ENCODE data around the gene GNAL. TPM values are rescaled to one million over a fixed set of nuclear protein-coding genes. Genes with fewer than 3 reads are reported as not detected.

GNAL gene
- total RNA-seq, 2 experiments from 2014 or later = 0.60 TPM; not detected in 1

DNA sequence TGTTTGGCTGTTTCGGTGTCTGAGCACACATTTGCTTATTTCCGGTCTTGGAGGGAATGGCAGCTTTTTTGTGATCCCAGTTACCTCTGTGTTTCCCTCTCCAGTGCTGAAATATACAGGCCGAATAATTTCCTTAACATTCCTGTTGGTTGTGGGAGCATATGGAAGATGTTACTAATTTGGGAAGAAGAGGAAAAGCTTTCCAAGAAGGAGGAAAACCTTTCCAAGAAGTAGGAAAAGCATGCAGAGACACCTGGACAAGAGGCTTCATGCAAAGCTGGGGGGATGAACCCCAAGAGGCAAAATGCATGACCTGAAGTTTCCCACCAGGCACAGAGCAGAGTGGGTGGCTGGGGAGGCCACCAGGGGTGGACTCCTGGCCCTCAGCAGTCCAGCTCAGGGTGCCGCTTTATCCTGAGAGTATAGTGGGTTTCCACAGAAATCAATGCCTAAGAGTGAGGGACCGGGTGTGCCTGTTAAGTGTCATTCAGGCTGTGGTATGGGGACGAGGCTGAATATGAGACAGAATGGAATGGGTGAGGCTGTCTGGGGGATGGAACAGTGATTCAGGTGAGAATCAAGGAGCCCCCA, 25.5 kb upstream of the GNAL start:
- Mint-ChIP-seq H3K36me3 (no peaks in the 10 kb centered on the region), H3K27me3 (peaks cover 5% of the 10 kb centered on the region), H3K4me1 (no peaks in the 10 kb centered on the region), H3K9me3 (no peaks in the 10 kb centered on the region), H3K27ac (no peak overlapping the region), H3K4me3 (no peak overlapping the region)
- DNase-seq (no peak), ATAC-seq (ENCODE audit: low read depth) (no peak)
- POLR2A ChIA-PET = no interaction called here

DNA sequence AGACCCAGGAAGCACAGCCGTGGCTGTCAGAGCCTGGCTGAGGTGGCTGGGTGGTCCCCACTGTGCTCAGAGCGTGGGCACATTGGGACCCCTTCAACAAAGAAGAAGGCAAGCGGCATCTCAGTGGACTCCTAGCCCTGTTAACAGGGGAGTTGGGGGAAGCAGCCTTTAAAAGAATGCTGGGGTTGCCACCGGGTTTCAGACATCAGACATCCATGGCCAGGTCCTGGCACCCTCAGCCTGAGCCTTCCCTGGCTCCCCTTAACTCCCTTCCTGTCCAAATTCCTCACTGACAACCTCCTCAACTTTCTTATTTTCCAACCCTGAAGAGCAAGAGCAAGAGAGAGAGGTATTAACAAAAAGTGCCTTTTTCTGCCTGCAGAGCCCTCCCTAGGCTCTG, 24.8 kb upstream of the GNAL start:
- peaks cover 7% of the 10 kb centered on the region for H3K27me3 Mint-ChIP-seq
- no peaks in the 10 kb centered on the region for H3K36me3 Mint-ChIP-seq
- DNase-seq (no peak), ATAC-seq (ENCODE audit: low read depth) (no peak)
- no peaks in the 10 kb centered on the region for H3K9me3 Mint-ChIP-seq
- no peaks in the 10 kb centered on the region for H3K4me1 Mint-ChIP-seq
- H3K4me3 Mint-ChIP-seq = no peak overlapping the region
- no peak overlapping the region for H3K27ac Mint-ChIP-seq
- POLR2A ChIA-PET = no interaction called here

- Mint-ChIP-seq H3K9me3 (no peaks in the 10 kb centered on the region), H3K27ac (no peak overlapping the region), H3K4me3 (no peak overlapping the region), H3K4me1 (no peaks in the 10 kb centered on the region), H3K36me3 (no peaks in the 10 kb centered on the region), H3K27me3 (peaks cover 7% of the 10 kb centered on the region)
- POLR2A ChIA-PET = no interaction called here
- DNase-seq (no peak), ATAC-seq (ENCODE audit: low read depth) (no peak)
Observed at GRCh38 chr18:11665146-11665545, 23.9 kb upstream of the GNAL start.

DNA sequence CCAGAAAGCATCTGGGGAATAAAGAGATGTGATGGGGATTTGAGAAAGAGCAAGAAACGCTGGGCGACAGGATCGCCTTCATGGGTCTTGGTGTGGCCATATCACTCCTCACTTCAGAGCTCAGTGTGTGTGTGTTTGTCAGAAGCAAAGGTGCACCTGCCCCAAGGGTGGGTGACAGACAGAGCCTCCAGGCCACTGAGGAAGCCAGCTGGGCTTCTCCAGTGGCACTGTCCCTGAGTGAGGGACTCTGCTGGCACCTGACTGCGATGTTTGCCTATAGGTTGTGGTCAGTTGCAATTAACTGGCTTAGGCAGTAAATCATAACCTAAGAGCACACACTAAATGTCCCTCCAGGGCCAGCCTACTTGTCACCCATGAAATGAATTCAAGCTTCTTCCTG, 23.5 kb upstream of the GNAL start:
- H3K9me3 Mint-ChIP-seq = no peaks in the 10 kb centered on the region
- no peak overlapping the region for H3K4me3 Mint-ChIP-seq
- DNase-seq (no peak), ATAC-seq (ENCODE audit: low read depth) (no peak)
- H3K27ac Mint-ChIP-seq = no peak overlapping the region
- no peaks in the 10 kb centered on the region for H3K36me3 Mint-ChIP-seq
- no peaks in the 10 kb centered on the region for H3K4me1 Mint-ChIP-seq
- peaks cover 7% of the 10 kb centered on the region for H3K27me3 Mint-ChIP-seq
- POLR2A ChIA-PET = no interaction called here

DNA sequence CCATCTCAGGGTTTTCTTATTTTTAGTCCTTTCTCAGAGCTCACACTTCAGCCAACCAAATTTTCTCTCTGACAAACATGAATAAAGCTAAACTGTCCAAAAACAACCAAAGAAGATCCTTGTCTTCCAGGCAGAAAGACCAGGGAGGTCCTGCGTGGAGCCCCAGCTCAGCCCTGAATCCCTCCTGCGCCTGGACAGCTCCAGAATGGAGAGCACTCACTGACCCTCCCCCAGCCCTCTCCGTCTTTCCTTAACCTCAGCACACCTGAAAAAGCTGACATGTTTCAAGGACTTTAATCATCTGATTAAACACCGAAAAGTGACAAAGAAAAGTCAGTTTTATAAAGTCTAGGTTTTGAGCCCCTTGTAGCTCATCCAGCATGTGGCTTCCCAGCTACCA, 22.9 kb upstream of the GNAL start:
- Mint-ChIP-seq H3K4me1 (no peaks in the 10 kb centered on the region), H3K27ac (no peak overlapping the region), H3K36me3 (no peaks in the 10 kb centered on the region), H3K9me3 (no peaks in the 10 kb centered on the region), H3K27me3 (peaks cover 7% of the 10 kb centered on the region), H3K4me3 (no peak overlapping the region)
- no peak for DNase-seq
- ATAC-seq (ENCODE audit: low read depth) = no peak
- POLR2A ChIA-PET = no interaction called here

GRCh38 chr18:11666831-11667230, 22.2 kb upstream of the GNAL start:
- H3K27me3 Mint-ChIP-seq = peaks cover 7% of the 10 kb centered on the region
- no peak overlapping the region for H3K27ac Mint-ChIP-seq
- ATAC-seq (ENCODE audit: low read depth) = no peak
- DNase-seq = no peak
- POLR2A ChIA-PET = no interaction called here
- H3K4me3 Mint-ChIP-seq = no peak overlapping the region
- no peaks in the 10 kb centered on the region for H3K4me1 Mint-ChIP-seq
- no peaks in the 10 kb centered on the region for H3K36me3 Mint-ChIP-seq
- H3K9me3 Mint-ChIP-seq = no peaks in the 10 kb centered on the region

GRCh38 chr18:11667578-11667977, 21.5 kb upstream of the GNAL start:
- Mint-ChIP-seq H3K27me3 (peaks cover 7% of the 10 kb centered on the region), H3K4me1 (no peaks in the 10 kb centered on the region), H3K4me3 (no peak overlapping the region), H3K27ac (no peak overlapping the region), H3K36me3 (no peaks in the 10 kb centered on the region), H3K9me3 (no peaks in the 10 kb centered on the region)
- ATAC-seq (ENCODE audit: low read depth) = no peak
- no peak for DNase-seq
- POLR2A ChIA-PET = no interaction called here

GRCh38 chr18:11668441-11669169, 20.5 kb upstream of the GNAL start:
- H3K9me3 Mint-ChIP-seq = no peaks in the 10 kb centered on the region
- no peak overlapping the region for H3K4me3 Mint-ChIP-seq

DNA sequence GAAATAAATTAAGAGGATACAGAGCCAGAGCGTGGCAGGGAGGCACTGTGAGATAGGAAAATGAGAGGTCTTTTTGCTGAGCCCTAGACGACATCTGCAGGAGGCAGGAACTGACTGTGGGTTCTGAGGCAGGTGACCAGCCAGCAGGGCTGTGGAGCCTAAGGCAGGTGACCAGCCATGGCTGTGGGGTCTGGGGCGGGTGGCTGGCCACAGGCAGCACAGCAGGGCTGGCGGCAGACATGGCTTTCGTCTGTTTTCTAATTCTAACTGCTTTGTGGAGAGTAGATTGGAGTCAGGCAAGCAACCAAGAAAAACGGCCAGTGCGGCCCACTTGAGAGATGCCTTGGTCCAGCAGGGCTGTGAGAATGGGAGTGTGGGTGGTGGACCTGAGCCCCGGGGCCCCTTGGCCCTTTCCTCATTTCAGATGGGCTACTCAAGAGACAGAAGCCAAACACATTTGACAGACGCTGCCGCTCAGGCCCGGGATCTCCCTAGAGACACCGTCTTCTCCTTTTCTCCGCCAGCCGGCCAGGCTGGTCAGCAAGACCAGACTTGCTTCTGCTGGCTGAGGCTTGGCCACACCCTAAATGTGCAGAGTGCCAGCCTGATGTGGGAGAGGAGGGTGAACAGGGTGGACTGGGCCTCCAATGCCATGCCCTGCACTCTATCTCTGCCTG, 19.7 kb upstream of the GNAL start:
- DNase-seq = no peak
- POLR2A ChIA-PET = no interaction called here
- ATAC-seq (ENCODE audit: low read depth) = no peak

More at GRCh38 chr18:11668441-11669169, 20.5 kb upstream of the GNAL start:
- Mint-ChIP-seq H3K4me1 (no peaks in the 10 kb centered on the region), H3K36me3 (no peaks in the 10 kb centered on the region), H3K27me3 (peaks cover 7% of the 10 kb centered on the region), H3K27ac (no peak overlapping the region)
- ATAC-seq (ENCODE audit: low read depth) (no peak), DNase-seq (no peak)
- POLR2A ChIA-PET = no interaction called here

DNA sequence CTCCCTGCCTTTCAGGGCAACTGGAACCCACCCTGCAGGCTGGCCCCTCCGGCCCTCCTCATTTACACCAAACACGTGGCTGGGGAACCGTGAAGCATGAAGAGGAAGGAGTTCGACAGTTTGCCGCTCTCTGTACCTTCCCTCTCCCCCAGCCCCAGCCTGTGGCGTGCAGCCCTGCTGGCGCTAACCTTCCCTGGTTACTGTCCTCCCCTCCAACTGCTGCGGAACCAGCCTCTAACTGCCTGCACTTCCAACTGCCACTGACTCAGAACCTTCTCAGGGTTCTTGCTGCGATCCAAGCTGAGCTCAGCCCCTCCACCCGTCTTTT, 19.2 kb upstream of the GNAL start:
- H3K27me3 Mint-ChIP-seq = peaks cover 7% of the 10 kb centered on the region
- H3K9me3 Mint-ChIP-seq = no peaks in the 10 kb centered on the region
- H3K4me3 Mint-ChIP-seq = no peak overlapping the region
- no peaks in the 10 kb centered on the region for H3K4me1 Mint-ChIP-seq
- no peak overlapping the region for H3K27ac Mint-ChIP-seq
- H3K36me3 Mint-ChIP-seq = no peaks in the 10 kb centered on the region
- DNase-seq = no peak
- POLR2A ChIA-PET = no interaction called here
- no peak for ATAC-seq (ENCODE audit: low read depth)

More for the DNA sequence above, 19.7 kb upstream of the GNAL start:
- H3K9me3 Mint-ChIP-seq = no peaks in the 10 kb centered on the region
- no peaks in the 10 kb centered on the region for H3K36me3 Mint-ChIP-seq
- peaks cover 7% of the 10 kb centered on the region for H3K27me3 Mint-ChIP-seq
- no peak overlapping the region for H3K27ac Mint-ChIP-seq
- H3K4me1 Mint-ChIP-seq = no peaks in the 10 kb centered on the region
- no peak overlapping the region for H3K4me3 Mint-ChIP-seq

DNA sequence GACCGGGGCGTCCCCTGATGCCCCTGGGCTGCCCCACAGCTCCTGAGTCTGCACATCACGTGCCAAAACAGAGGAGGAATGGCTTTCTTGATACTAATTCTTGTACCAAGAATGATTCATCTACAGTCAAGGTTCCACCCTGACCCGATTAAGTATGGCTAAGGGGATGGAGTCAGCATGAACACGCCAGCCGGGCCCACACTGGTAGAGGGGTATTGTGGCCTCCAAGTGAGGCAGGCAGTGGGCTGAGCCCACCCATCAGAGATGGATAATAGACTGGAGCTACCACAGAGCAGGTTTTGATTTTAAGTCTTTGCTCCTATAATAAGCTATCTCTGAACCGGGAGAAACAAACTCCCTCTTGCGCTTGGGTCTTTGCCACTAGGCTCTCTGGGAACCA, 17.9 kb upstream of the GNAL start:
- POLR2A ChIA-PET = no interaction called here
- no peaks in the 10 kb centered on the region for H3K4me1 Mint-ChIP-seq
- H3K27me3 Mint-ChIP-seq = peaks cover 7% of the 10 kb centered on the region
- ATAC-seq (ENCODE audit: low read depth) (no peak), DNase-seq (no peak)
- no peaks in the 10 kb centered on the region for H3K9me3 Mint-ChIP-seq
- no peak overlapping the region for H3K27ac Mint-ChIP-seq
- no peak overlapping the region for H3K4me3 Mint-ChIP-seq
- H3K36me3 Mint-ChIP-seq = no peaks in the 10 kb centered on the region

GRCh38 chr18:11672198-11672597, 16.9 kb upstream of the GNAL start:
- H3K4me3 Mint-ChIP-seq = no peak overlapping the region
- DNase-seq (no peak), ATAC-seq (ENCODE audit: low read depth) (no peak)
- H3K27me3 Mint-ChIP-seq = peaks cover 9% of the 10 kb centered on the region
- no peaks in the 10 kb centered on the region for H3K36me3 Mint-ChIP-seq
- no peaks in the 10 kb centered on the region for H3K4me1 Mint-ChIP-seq
- no peaks in the 10 kb centered on the region for H3K9me3 Mint-ChIP-seq
- POLR2A ChIA-PET = no interaction called here
- no peak overlapping the region for H3K27ac Mint-ChIP-seq

DNA sequence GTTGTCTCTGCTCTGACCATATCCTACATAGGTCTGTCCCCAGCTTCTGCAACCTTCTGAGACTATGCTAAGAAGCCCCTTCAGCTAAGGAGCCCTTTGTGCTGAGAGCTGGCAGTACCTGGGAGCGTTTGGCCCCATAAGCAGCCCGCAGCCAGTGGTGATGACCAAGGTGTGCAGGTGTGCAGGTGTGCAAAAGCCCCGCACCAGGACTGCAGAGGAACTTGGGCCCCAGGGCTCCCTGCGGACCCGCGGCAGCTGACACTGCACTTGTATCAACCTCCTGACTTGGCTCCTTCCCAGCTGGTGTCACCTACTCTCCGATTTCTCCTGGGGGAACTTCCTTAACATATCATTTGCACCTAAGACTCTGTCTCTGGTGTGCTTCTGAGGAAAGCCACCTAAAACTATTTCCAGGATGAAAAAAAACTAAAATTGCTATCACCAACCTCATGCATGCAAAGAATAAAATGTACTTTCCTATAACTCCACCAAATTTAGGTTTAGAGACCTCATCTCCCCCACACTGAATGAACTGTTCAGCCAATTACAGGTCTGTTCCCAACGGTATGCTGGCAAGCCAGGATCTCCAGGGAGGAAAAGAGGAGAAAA, 16.1 kb upstream of the GNAL start:
- ATAC-seq (ENCODE audit: low read depth) = no peak
- no peaks in the 10 kb centered on the region for H3K36me3 Mint-ChIP-seq
- H3K4me1 Mint-ChIP-seq = no peaks in the 10 kb centered on the region
- H3K27me3 Mint-ChIP-seq = peaks cover 7% of the 10 kb centered on the region
- no peaks in the 10 kb centered on the region for H3K9me3 Mint-ChIP-seq
- DNase-seq = no peak
- H3K4me3 Mint-ChIP-seq = no peak overlapping the region
- no peak overlapping the region for H3K27ac Mint-ChIP-seq
- POLR2A ChIA-PET = no interaction called here

GRCh38 chr18:11673560-11673959, 15.5 kb upstream of the GNAL start:
- Mint-ChIP-seq H3K4me1 (no peaks in the 10 kb centered on the region), H3K4me3 (no peak overlapping the region), H3K36me3 (no peaks in the 10 kb centered on the region), H3K27ac (no peak overlapping the region), H3K9me3 (no peaks in the 10 kb centered on the region), H3K27me3 (peaks cover 5% of the 10 kb centered on the region)
- DNase-seq (no peak), ATAC-seq (ENCODE audit: low read depth) (no peak)
- POLR2A ChIA-PET = no interaction called here
